Measurements from ENCODE around the gene KRTAP19-8. TPM values are rescaled to one million over a fixed set of nuclear protein-coding genes. Genes with fewer than 3 reads are reported as not detected.

The KRTAP19-8 gene
- total RNA-seq, 1 donor from 2014 or later: not detected

GRCh38 chr21:31012133-31013089, 25.9 kb downstream of the KRTAP19-8 start:
- DNase-seq (ENCODE audit: low spot score): no peak

- no peak for DNase-seq (ENCODE audit: low spot score)
These were observed 26.9 kb downstream of the KRTAP19-8 start for GRCh38 chr21:31011412-31011811.

DNA sequence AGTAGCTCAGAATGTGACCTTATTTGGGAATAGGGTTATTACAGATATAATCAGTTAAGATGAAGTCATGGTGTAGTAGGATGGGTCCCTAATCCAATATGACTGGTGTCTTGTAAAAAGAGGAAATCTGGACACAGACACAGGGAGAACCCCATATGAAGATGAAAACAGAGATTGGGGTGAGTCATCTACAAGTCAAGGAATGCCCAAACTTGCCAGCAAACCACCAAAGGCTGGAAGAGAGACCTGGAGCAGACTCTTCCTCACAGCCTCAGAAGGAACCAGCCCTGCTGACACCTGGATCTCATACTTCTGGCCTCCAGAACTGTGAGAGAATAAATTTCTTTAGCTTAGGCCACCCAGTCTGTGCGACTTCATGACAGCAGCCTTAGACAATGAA, 29.9 kb downstream of the KRTAP19-8 start:
- DNase-seq (ENCODE audit: low spot score): no peak

DNA sequence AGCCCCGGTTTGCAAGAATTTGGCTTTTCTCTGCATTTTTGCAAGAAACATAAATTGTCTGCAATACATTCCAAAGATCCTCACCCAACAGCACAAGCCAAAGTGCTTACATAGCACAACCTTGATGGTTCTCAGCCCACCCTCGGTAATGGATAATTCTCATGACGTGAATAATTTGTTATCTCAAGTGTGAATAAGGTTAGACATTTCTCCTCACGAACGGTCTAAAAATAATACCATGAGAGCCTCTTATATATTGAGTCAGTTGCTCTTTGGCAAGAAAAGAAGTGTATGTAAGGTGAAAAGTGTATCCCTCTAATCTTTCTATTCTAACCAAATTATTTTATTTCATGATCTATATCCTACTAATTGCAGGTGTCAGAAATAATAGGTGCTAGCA, 33.3 kb downstream of the KRTAP19-8 start:
- DNase-seq (ENCODE audit: low spot score): no peak

DNA sequence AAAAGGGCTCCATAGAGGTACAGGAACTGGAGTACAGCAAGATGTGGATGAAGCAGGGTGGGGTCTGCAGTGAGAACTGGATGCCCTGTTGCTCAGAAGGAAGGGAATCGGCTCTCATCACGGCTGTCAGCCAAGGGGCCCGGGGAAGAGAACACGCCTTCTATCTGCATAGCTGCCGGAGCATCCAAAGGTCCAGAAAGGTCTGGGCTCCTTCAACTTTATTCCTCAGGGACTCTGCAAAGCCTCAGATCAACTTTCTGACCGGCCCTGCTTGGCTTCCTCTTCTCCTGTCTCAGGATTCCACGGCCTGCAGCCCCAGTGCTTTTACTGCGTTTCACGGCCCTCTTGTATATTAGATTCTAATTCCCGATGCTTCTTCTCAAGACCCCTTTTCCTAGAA, 34.8 kb downstream of the KRTAP19-8 start:
- no peak for DNase-seq (ENCODE audit: low spot score)

DNA sequence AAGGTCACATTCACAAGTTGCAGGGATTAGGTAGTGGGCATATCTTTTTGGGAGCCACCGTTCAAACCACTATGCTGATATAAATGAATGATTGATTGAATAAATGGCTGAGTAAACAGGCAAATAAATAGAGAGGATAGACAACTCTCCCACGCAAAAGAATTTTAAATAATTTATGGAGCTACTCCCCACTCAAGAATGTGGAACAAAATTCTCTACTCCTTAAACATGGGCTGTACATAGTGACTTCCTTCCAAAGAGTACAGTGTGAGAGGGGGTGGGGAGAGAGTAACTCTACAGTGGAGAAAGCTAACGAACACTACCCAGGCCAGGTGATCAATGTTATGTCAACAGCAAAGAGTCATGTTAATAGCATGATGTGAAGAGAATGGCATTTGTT, 40.7 kb downstream of the KRTAP19-8 start:
- no peak for DNase-seq (ENCODE audit: low spot score)

GRCh38 chr21:30996728-30997127, 41.5 kb downstream of the KRTAP19-8 start:
- DNase-seq (ENCODE audit: low spot score): no peak

DNA sequence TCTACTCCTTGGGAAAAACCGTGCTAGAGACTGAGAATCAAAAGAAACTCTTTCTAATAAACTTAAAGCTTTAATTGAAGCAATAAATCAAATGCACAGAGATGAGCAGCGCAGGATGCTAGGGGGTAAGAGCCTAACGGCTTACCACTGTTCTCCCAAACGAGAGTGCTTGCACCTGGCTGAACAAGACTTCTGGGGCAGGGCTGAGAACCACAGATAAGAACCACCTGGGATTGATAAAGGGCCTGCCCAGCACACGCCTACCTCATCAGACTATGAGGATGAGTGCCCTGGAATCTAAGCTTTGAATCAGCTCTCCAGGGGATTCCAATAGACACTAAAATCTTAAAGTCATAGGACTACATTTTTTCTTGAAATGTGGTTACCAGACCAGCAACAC, 43.3 kb downstream of the KRTAP19-8 start:
- no peak for DNase-seq (ENCODE audit: low spot score)

DNA sequence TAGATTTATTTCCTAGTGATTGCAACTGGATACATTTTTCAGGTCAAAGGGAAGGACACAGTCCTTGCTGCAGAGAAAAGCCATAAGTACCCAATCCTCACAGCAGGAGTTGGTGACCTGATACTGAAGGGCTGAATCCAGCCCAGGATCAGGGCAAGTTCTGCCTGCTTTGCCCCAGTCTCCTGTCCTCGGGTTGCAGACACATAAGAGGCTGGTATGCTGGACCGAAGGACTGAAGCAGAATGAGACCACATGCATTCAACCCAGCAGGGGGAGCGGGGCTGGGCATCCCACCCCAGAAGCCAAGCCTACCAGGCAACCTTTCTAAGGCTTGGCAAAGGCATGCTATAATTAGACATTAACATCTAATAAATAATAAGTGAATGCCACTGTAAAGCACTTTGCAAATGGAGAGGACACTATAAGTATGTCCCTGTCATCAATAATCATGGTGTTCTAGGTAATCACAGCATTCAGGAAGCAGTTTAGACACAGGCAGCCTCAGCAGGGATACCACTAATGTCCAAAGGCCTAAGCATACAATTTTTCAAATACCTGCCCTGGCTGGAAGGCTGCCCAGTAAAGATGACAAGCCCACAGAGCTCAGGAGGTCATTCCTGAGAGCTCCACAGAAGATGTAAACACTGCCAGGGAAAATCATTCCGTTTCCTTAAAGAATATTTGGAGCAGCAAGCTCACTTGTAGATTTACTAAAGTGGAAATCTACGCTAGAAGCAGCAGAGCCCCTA, 47.6 kb downstream of the KRTAP19-8 start:
- no peak for DNase-seq (ENCODE audit: low spot score)

GRCh38 chr21:30988706-30989105, 49.6 kb downstream of the KRTAP19-8 start:
- no peak for DNase-seq (ENCODE audit: low spot score)

Other genes with a start within 250 kb of the KRTAP19-8 start
- gene KRTAP8-1, start 225.2 kb downstream of the KRTAP19-8 start, total RNA-seq: not detected
- gene KRTAP7-1, start 208.7 kb downstream of the KRTAP19-8 start, total RNA-seq: not detected
- not detected for gene KRTAP11-1, start 156.9 kb downstream of the KRTAP19-8 start, total RNA-seq